ENCODE results near the gene FLNC.

The FLNC gene

GRCh38 chr7:128893251-128894100, 63.3 kb downstream of the FLNC start:
- no peaks in the 10 kb centered on the region for H3K9me3 ChIP-seq
- H3K36me3 ChIP-seq, result no peaks in the 10 kb centered on the region
- peak; percentile 4 for DNase-seq
- no peaks in the 10 kb centered on the region for H3K4me1 ChIP-seq
- H3K27me3 ChIP-seq, result peaks cover 4% of the 10 kb centered on the region; the same call in 1 of the 2 replicates
- no peak overlapping the region for H3K4me3 ChIP-seq (ENCODE audit: low read depth, low read length)
- no peak for TF ChIP-seq CTCF (IDR thresholded peaks at IDR 0.05; ENCODE audit: low read depth, low read length)

GRCh38 chr7:128894101-128894440, 63.9 kb downstream of the FLNC start:
- no peak for DNase-seq
- H3K27me3 ChIP-seq, result peaks cover 4% of the 10 kb centered on the region; the same call in 1 of the 2 replicates
- TF ChIP-seq CTCF (IDR thresholded peaks at IDR 0.05; ENCODE audit: low read depth, low read length), result no peak
- H3K9me3 ChIP-seq, result no peaks in the 10 kb centered on the region
- H3K4me1 ChIP-seq, result no peaks in the 10 kb centered on the region
- no peak overlapping the region for H3K4me3 ChIP-seq (ENCODE audit: low read depth, low read length)
- no peaks in the 10 kb centered on the region for H3K36me3 ChIP-seq

- H3K9me3 ChIP-seq, result no peaks in the 10 kb centered on the region
These were observed 65.1 kb downstream of the FLNC start for GRCh38 chr7:128895320-128895719.

GRCh38 chr7:128899392-128899791, 69.2 kb downstream of the FLNC start:
- no peak for TF ChIP-seq CTCF (IDR thresholded peaks at IDR 0.05; ENCODE audit: low read depth, low read length)
- DNase-seq, result no peak
- H3K9me3 ChIP-seq, result no peaks in the 10 kb centered on the region
- no peaks in the 10 kb centered on the region for H3K27me3 ChIP-seq
- no peaks in the 10 kb centered on the region for H3K36me3 ChIP-seq
- H3K4me3 ChIP-seq (ENCODE audit: low read depth, low read length), result no peak overlapping the region
- no peaks in the 10 kb centered on the region for H3K4me1 ChIP-seq

More at GRCh38 chr7:128895320-128895719, 65.1 kb downstream of the FLNC start:
- Histone ChIP-seq H3K4me3 (ENCODE audit: low read depth, low read length) (no peak overlapping the region), H3K27me3 (peaks cover 4% of the 10 kb centered on the region; the same call in 1 of the 2 replicates), H3K36me3 (no peaks in the 10 kb centered on the region), H3K4me1 (no peaks in the 10 kb centered on the region)
- no peak for TF ChIP-seq CTCF (IDR thresholded peaks at IDR 0.05; ENCODE audit: low read depth, low read length)
- no peak for DNase-seq

- no peak for DNase-seq
- no peaks in the 10 kb centered on the region for H3K4me1 ChIP-seq
- H3K36me3 ChIP-seq, result no peaks in the 10 kb centered on the region
- H3K9me3 ChIP-seq, result no peaks in the 10 kb centered on the region
- H3K4me3 ChIP-seq (ENCODE audit: low read depth, low read length), result no peak overlapping the region
- no peak for TF ChIP-seq CTCF (IDR thresholded peaks at IDR 0.05; ENCODE audit: low read depth, low read length)
- no peaks in the 10 kb centered on the region for H3K27me3 ChIP-seq
These were observed 70.0 kb downstream of the FLNC start for GRCh38 chr7:128900237-128900636.
